Transverse colon (tissue), 4 donors: Measurements from ENCODE around the gene LRRC4B. TPM values are rescaled to one million over a fixed set of nuclear protein-coding genes. Genes with fewer than 3 reads are reported as not detected.
A peak's percentile ranks its signal among the peaks of the same experiment; 100 is the strongest.

Source experiments
- DNase-seq: peaks from one replicate; pipeline ENCODE4 v3.0.0-alpha.2; 2019
- H3K27ac ChIP-seq, 4 donors: fragments of 200-600 bp; sonication (generic); 2 replicates each; pipeline ENCODE4 v1.5.1; 2016 to 2018; ENCODE audit warnings: inconsistent platforms in 4 of 4
- H3K27me3 ChIP-seq: fragments of 200-600 bp; sonication (generic); 2 replicates; pipeline ENCODE4 v1.5.1; 2017; ENCODE audit warnings: inconsistent platforms
- H3K36me3 ChIP-seq, 4 donors: fragments of 200-600 bp; sonication (generic); 2 replicates each; pipeline ENCODE4 v1.5.1; 2017 to 2019; ENCODE audit warnings: inconsistent platforms in 4 of 4
- H3K4me1 ChIP-seq, 4 donors: fragments of 200-600 bp; sonication (generic); 2 replicates each; pipeline ENCODE4 v1.5.1; 2017 to 2020; ENCODE audit warnings: inconsistent platforms in 4 of 4
- H3K4me3 ChIP-seq, 4 donors: fragments of 200-600 bp; sonication (generic); 1 replicate in 1 of 4; 2 replicates in 3 of 4; pipeline versions ENCODE4 v1.5.1 to v1.6.1; 2017 to 2019; ENCODE audit warnings: inconsistent platforms in 4 of 4
- H3K9me3 ChIP-seq, 2 donors: fragments of 200-600 bp; sonication (generic); 2 replicates each; pipeline ENCODE4 v1.5.1; 2017 to 2019; ENCODE audit warnings: inconsistent platforms in 2 of 2
- EP300 ChIP-seq: sonication (generic); formaldehyde crosslinking; IDR thresholded peaks from one replicate; pipeline ENCODE4 v1.6.1; 2017; ENCODE audit warnings: antibody characterized with exemption, low read depth
- POLR2A ChIP-seq: fragments of 450-650 bp; IDR thresholded peaks from one replicate; pipeline ENCODE4 v1.6.1; 2016; ENCODE audit warnings: antibody characterized with exemption, mild to moderate bottlenecking, moderate library complexity
- POLR2AphosphoS5 ChIP-seq, 3 donors: sonication (generic); formaldehyde crosslinking; IDR thresholded peaks; one replicate each; pipeline ENCODE4 v1.6.1; 2016; ENCODE audit warnings: antibody characterized with exemption in 3 of 3
- WGBS, 2 donors: methylation state at CpG; one replicate each; pipeline ENCODE4 v1.1.5; 2018; ENCODE audit warnings: low coverage in 1 of 2; 5-methylcytosine and 5-hydroxymethylcytosine counted together
- in situ Hi-C, 4 donors: fragments of 200-750 bp; cut with MboI; loops; one replicate each; pipeline versions ENCODE4 v1.15.0 to v1.15.1; 2017; ENCODE audit warnings: low sequenced_read_pairs in 3 of 4, low pct_ligation_motif_present in 1 of 4, low pct_unique_long_range_greater_than_20kb in 1 of 4
- intact Hi-C: fragments of 100-400 bp; cut with DNase I; formaldehyde crosslinking; loops from one replicate; pipeline ENCODE4 v1.15.1; 2023; ENCODE audit warnings: low total_unique reads
- total RNA-seq, 4 donors: library from RNA; depleted of rRNA; stranded (reverse); fragments of >200 nt; gene quantifications; one replicate each; pipeline ENCODE4 v1.1.0, GENCODE V29; 2016
- TF ChIP-seq, protein P1 (sequence below), 5 experiments: fragments of 200-600 bp in 3 of 5; fragments of 450-650 bp in 2 of 5; sonication (generic) in 3 of 5; IDR thresholded peaks; 1 replicate in 2 of 5; 2 replicates in 3 of 5; pipeline ENCODE4 v1.5.1; 2016 to 2017; ENCODE audit warnings: antibody characterized with exemption in 5 of 5, inconsistent platforms in 3 of 5, mild to moderate bottlenecking in 2 of 5, moderate library complexity in 1 of 5

Gene LRRC4B
- total RNA-seq, 4 donors from 2014 or later = 0.37 to 1.4 (median 0.91) TPM

DNA sequence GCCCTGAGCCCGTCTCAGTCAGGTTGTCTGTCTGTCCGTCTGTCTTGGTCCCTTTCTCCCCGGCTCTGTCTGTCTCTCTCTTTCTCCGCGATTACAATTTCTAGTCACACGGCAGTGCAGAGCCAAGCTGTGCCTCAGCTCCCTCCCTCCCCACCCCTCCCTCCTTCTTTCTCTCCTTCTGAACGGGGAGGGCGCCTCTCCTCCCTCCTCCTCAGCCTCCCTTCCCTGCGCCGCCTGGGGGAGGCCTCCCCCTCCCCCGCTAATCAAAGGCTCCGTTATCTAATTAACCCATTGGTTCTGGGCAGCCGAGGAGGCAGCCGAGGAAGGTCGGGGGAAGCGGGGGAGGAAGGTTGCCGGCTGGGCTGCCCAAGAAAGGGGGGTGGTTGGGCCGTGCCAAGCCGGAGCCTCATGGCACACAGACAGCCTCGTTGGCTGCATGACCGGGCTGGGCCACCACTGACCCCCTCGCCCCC, 16.5 kb downstream of the LRRC4B start:
- intact Hi-C loops = no loop called here
- peaks cover 70% of the 10 kb centered on the region for H3K27me3 ChIP-seq
- peaks cover 5 to 15% (median 9%) of the 10 kb centered on the region in 4 donors for H3K4me1 ChIP-seq
- no peaks in the 10 kb centered on the region for H3K36me3 ChIP-seq
- peak overlapping the region in 1 of 4 donors; percentile 9 for H3K4me3 ChIP-seq
- in situ Hi-C loops = no loop called here
- TF ChIP-seq, protein P1, sequence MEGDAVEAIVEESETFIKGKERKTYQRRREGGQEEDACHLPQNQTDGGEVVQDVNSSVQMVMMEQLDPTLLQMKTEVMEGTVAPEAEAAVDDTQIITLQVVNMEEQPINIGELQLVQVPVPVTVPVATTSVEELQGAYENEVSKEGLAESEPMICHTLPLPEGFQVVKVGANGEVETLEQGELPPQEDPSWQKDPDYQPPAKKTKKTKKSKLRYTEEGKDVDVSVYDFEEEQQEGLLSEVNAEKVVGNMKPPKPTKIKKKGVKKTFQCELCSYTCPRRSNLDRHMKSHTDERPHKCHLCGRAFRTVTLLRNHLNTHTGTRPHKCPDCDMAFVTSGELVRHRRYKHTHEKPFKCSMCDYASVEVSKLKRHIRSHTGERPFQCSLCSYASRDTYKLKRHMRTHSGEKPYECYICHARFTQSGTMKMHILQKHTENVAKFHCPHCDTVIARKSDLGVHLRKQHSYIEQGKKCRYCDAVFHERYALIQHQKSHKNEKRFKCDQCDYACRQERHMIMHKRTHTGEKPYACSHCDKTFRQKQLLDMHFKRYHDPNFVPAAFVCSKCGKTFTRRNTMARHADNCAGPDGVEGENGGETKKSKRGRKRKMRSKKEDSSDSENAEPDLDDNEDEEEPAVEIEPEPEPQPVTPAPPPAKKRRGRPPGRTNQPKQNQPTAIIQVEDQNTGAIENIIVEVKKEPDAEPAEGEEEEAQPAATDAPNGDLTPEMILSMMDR (IDR thresholded peaks at IDR 0.05) = no peak
- TF ChIP-seq POLR2A (no peak), EP300 (no peak), POLR2AphosphoS5 (IDR thresholded peaks at IDR 0.05) (no peak)
- no peaks in the 10 kb centered on the region for H3K9me3 ChIP-seq
- DNase-seq = no peak
- 6 to 12% methylated on average over 8 to 21 of the region's 22 CpGs for WGBS, 2 donors
- no peak overlapping the region for H3K27ac ChIP-seq

DNA sequence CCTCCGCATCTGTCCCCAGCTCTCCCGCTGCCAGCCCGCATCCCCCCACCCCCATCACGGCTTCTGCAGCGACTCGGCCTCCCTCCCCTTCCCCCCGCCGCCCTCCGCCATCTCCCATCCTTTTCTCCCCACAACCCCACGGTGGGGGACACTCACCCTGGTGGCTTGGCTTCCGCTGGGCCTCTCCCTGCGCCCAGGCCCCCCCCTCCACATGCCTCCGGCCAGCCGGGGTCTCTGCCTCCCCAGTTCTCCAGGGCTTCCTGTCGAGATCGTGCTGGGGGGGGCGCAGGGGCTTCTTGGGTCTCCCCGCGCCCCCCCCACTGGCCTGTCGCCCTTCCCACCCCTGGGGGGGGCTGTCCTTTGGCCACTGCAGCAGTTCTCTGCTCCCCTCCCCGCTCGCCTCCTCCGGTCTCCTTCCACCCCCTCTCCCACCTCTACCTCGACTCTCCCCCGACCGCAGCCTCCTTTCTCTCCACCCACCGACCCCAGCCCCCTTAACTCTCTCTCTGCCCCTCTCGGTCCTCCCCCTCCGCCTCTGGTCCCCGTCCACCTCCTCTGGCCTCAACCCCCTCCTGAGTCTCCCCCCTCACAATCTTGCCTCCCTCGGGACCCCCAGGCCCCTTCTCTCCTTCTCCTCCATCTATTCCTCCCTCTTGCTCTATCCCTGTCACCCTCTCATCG, 17.1 kb downstream of the LRRC4B start:
- TF ChIP-seq, protein P1 (IDR thresholded peaks at IDR 0.05) = no peak
- TF ChIP-seq POLR2AphosphoS5 (IDR thresholded peaks at IDR 0.05) (no peak), EP300 (no peak), POLR2A (no peak)
- H3K36me3 ChIP-seq = no peaks in the 10 kb centered on the region
- no peak overlapping the region for H3K27ac ChIP-seq
- peak overlapping the region in 1 of 4 donors; percentile 9 for H3K4me3 ChIP-seq
- H3K9me3 ChIP-seq = no peaks in the 10 kb centered on the region
- WGBS, 2 donors = 13 to 24% methylated on average over 3 to 29 of the region's 32 CpGs
- in situ Hi-C loops (no loop called here), intact Hi-C loops (no loop called here)
- DNase-seq = no peak
- peaks cover 0 to 9% (median 3%) of the 10 kb centered on the region in 4 donors for H3K4me1 ChIP-seq
- H3K27me3 ChIP-seq = peaks cover 64% of the 10 kb centered on the region

DNA sequence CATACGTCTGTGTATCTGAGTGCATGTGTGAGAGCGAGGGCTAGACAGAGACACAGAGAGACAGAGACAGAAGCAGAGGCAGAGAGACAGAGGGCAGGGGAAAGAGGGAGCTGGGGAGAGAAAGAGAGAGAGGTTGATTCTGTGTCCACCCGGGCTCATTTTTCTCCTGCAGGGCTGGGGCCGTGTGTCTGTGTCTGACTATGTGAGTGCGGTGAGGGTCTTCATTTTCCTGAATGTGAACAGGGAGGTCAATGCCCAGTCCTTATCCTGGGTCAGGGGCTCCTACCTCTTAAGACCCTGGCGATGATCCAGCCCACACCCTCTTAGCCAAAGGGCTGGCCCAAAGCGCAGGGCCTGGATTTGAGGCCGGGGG, 17.7 kb downstream of the LRRC4B start:
- WGBS, 2 donors = 23 to 36% methylated on average over 4 to 8 of the region's 8 CpGs
- Histone ChIP-seq H3K4me1 (peaks cover 0 to 4% (median 0%) of the 10 kb centered on the region in 4 donors), H3K9me3 (no peaks in the 10 kb centered on the region), H3K4me3 (no peak overlapping the region), H3K36me3 (no peaks in the 10 kb centered on the region), H3K27ac (no peak overlapping the region), H3K27me3 (peaks cover 59% of the 10 kb centered on the region)
- in situ Hi-C loops (no loop called here), intact Hi-C loops (no loop called here)
- DNase-seq = no peak
- TF ChIP-seq POLR2A = no peak
- TF ChIP-seq EP300 = no peak
- TF ChIP-seq, protein P1 (IDR thresholded peaks at IDR 0.05) = no peak
- no peak for TF ChIP-seq POLR2AphosphoS5 (IDR thresholded peaks at IDR 0.05)

DNA sequence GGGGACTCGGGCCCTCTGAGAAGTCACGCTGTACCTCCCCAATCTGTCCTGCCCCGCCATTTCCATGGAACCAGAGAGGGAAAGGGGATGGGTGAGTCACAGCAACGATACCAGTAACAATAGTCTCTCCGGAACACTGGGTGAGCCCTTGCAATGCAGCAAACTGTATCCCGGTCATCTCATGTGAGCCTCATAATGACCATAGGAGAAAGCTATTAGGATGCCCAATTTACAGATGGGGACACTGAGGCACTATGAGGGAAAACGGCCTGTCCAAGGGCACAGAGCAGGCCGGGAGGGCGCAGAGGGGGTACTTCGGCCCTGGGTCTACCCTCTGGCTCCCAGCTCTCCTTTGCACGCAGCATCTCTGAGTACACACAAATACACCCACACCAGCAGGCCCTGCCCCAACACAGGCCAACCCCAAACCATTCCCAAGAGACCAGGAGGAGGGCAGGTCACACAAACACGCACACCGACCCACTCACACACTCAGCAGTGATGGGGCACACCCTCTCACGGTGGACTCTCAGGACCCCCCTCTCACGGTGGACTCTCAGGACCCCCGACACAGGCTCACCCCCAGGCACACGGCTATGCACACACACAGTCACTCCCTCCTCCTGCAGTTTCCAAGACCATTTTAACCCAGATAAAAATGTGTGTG, 18.2 kb downstream of the LRRC4B start:
- Histone ChIP-seq H3K9me3 (no peaks in the 10 kb centered on the region), H3K27ac (no peak overlapping the region), H3K4me3 (no peak overlapping the region), H3K36me3 (no peaks in the 10 kb centered on the region), H3K4me1 (peaks cover 0 to 4% (median 0%) of the 10 kb centered on the region in 4 donors), H3K27me3 (peaks cover 53% of the 10 kb centered on the region)
- intact Hi-C loops = no loop called here
- no peak for DNase-seq
- 69% methylated on average over 17 of the region's 17 CpGs; no CpG with 5 or more reads in 1 of the 2 donors for WGBS, 2 donors
- TF ChIP-seq, protein P1 (IDR thresholded peaks at IDR 0.05) = no peak
- TF ChIP-seq EP300 (no peak), POLR2A (no peak), POLR2AphosphoS5 (IDR thresholded peaks at IDR 0.05) (no peak)
- in situ Hi-C loops = loop anchor here in 3 of 4 donors (10.0 to 25.0 kb wide), 2 partner anchors 235 to 237 kb away; partner anchors contain the start of gene ACP4 (in 2 of the 3)
